OCI-LY7 (cell line): Measurements from ENCODE around the gene SBNO1. TPM values are rescaled to one million over a fixed set of nuclear protein-coding genes. Genes with fewer than 3 reads are reported as not detected.

Source experiments
- BruUV-seq: library from RNA; stranded (reverse); fragments of 400-500 nt; replicated peaks from 2 replicates; lab custom pipeline; 2021; lab: Mats Ljungman, UMichigan
- CTCF ChIA-PET: fragments of 300-600 bp; sonication (Branson Sonifier 250); formaldehyde crosslinking; loops from one replicate; lab custom pipeline; 2022; ENCODE audit warnings: antibody characterized with exemption; ENCODE audit not compliant: unreplicated experiment; lab: Charles Lee
- POLR2A ChIA-PET: fragments of 300-600 bp; sonication (Branson Sonifier 250); formaldehyde crosslinking; loops from one replicate; lab custom pipeline; 2022; ENCODE audit warnings: antibody characterized with exemption; lab: Charles Lee
- DNase-seq: peaks from one replicate; pipeline ENCODE4 v3.0.0-alpha.2; 2015; ENCODE audit warnings: low spot score
- H2AFZ ChIP-seq: fragments of 200-600 bp; sonication (generic), shearing (Covaris generic); 2 replicates; pipeline ENCODE4 v1.6.1; 2014; ENCODE audit warnings: mild to moderate bottlenecking, antibody characterized with exemption, low read length, moderate library complexity
- H3K27ac ChIP-seq: fragments of 200-600 bp; sonication (generic); 2 replicates; pipeline ENCODE4 v1.5.1; 2014; ENCODE audit warnings: mixed run types, low read depth, mild to moderate bottlenecking, moderate library complexity, low read length, inconsistent platforms; ENCODE audit not compliant: poor library complexity, severe bottlenecking
- H3K36me3 ChIP-seq: fragments of 200-600 bp; sonication (generic); 2 replicates; pipeline ENCODE4 v1.6.1; 2014; ENCODE audit warnings: mild to moderate bottlenecking, antibody characterized with exemption, low read length, moderate library complexity, mixed read lengths; ENCODE audit not compliant: insufficient read depth
- H3K4me1 ChIP-seq: fragments of 200-600 bp; sonication (generic); 2 replicates; pipeline ENCODE4 v1.5.1; 2014; ENCODE audit warnings: mild to moderate bottlenecking, low read length; ENCODE audit not compliant: insufficient read depth, poor library complexity, severe bottlenecking
- H3K4me2 ChIP-seq: fragments of 200-600 bp; sonication (generic); 2 replicates; pipeline ENCODE4 v1.6.1; 2014; ENCODE audit warnings: mild to moderate bottlenecking, low read length
- H3K4me3 ChIP-seq: fragments of 200-600 bp; sonication (generic); 2 replicates; pipeline ENCODE4 v1.5.1; 2014; ENCODE audit warnings: mild to moderate bottlenecking, low read depth, low read length; ENCODE audit not compliant: poor library complexity, severe bottlenecking
- H3K79me2 ChIP-seq: fragments of 200-600 bp; sonication (generic); 2 replicates; pipeline ENCODE4 v1.6.1; 2016; ENCODE audit warnings: low read depth, mild to moderate bottlenecking, low read length, moderate library complexity, mixed read lengths; ENCODE audit not compliant: insufficient read depth
- H3K9me2 ChIP-seq: fragments of 200-600 bp; sonication (generic); 2 replicates; pipeline ENCODE4 v1.6.1; 2016; ENCODE audit warnings: mild to moderate bottlenecking, low read length, mixed read lengths; ENCODE audit not compliant: insufficient read depth
- H3K9me3 ChIP-seq: fragments of 200-600 bp; sonication (generic); 2 replicates; pipeline ENCODE4 v1.6.1; 2014; ENCODE audit warnings: mild to moderate bottlenecking, mixed run types, low read length, mixed read lengths
- H4K20me1 ChIP-seq: fragments of 200-600 bp; sonication (generic); 2 replicates; pipeline ENCODE4 v1.6.1; 2014; ENCODE audit warnings: mild to moderate bottlenecking, antibody characterized with exemption, low read length, moderate library complexity, mixed read lengths; ENCODE audit not compliant: insufficient read depth
- EZH2phosphoT487 ChIP-seq: fragments of 200-600 bp; sonication (generic); IDR thresholded peaks from 2 replicates; pipeline ENCODE4 v1.6.1; 2018; ENCODE audit warnings: low read depth, borderline replicate concordance, mild to moderate bottlenecking, mixed run types, antibody characterized with exemption, low read length, moderate library complexity, mixed read lengths
- intact Hi-C: fragments of 100-400 bp; cut with micrococcal nuclease; formaldehyde crosslinking; loops from one replicate; pipeline ENCODE4 v1.10.0; 2022; ENCODE audit not compliant: unreplicated experiment
- total RNA-seq, 2 experiments: library from RNA; depleted of rRNA in 1 of 2; stranded (reverse); fragments of >200 nt in 1 of 2; shearing (Covaris generic) in 1 of 2; gene quantifications; 2 replicates each; pipeline ENCODE4 v1.2.3, GENCODE V29; 2014 to 2022
- TF ChIP-seq, protein P1 (sequence below): fragments of 200-600 bp; sonication (generic); conservative IDR thresholded peaks from 2 replicates; pipeline ENCODE4 v1.5.1; 2014; ENCODE audit warnings: mild to moderate bottlenecking, antibody characterized with exemption, low read length, moderate library complexity, mixed read lengths

Gene SBNO1
- total RNA-seq, 2 experiments from 2014 or later: 23.7 to 57.3 TPM

DNA sequence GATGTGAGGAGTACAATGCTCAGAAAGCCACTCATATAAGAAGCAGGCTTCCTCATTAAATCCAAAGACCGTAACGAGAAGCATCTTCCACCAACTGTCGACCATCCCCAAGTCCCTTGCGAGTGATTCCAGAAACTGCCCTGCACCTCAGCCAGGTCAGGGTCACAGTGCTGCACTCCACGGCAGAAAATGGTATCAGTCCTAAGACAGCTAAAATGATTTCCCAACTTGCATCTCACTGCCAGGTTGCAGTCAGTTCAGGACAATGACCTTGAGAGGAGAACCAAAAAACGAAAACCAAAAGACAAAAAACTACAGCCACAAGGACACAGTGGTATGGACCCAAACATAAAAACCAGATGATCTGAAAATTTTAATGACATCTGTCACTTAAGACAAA is 20.6 kb downstream of the SBNO1 start:
- H3K9me2 ChIP-seq: no peaks in the 10 kb centered on the region
- peaks cover 90% of the 10 kb centered on the region for H3K36me3 ChIP-seq
- no peak overlapping the region for H3K27ac ChIP-seq
- BruUV-seq: TSS peak; percentile 33
- ChIA-PET CTCF (no interaction called here), POLR2A (interaction anchor here (0.7 kb wide), 1 partner anchor 10 kb away, joined by 4 read pairs; no protein-coding TSS in a partner anchor)
- H3K4me3 ChIP-seq: no peak overlapping the region
- no peak for DNase-seq
- H3K4me2 ChIP-seq: no peak overlapping the region
- TF ChIP-seq, protein P1, sequence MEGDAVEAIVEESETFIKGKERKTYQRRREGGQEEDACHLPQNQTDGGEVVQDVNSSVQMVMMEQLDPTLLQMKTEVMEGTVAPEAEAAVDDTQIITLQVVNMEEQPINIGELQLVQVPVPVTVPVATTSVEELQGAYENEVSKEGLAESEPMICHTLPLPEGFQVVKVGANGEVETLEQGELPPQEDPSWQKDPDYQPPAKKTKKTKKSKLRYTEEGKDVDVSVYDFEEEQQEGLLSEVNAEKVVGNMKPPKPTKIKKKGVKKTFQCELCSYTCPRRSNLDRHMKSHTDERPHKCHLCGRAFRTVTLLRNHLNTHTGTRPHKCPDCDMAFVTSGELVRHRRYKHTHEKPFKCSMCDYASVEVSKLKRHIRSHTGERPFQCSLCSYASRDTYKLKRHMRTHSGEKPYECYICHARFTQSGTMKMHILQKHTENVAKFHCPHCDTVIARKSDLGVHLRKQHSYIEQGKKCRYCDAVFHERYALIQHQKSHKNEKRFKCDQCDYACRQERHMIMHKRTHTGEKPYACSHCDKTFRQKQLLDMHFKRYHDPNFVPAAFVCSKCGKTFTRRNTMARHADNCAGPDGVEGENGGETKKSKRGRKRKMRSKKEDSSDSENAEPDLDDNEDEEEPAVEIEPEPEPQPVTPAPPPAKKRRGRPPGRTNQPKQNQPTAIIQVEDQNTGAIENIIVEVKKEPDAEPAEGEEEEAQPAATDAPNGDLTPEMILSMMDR: no peak
- no peak for TF ChIP-seq EZH2phosphoT487
- no peak overlapping the region for H2AFZ ChIP-seq
- H3K4me1 ChIP-seq: no peaks in the 10 kb centered on the region
- no peaks in the 10 kb centered on the region for H4K20me1 ChIP-seq
- intact Hi-C loops: no loop called here
- H3K79me2 ChIP-seq: peaks cover 14% of the 10 kb centered on the region; the same call in 1 of the 2 replicates
- no peaks in the 10 kb centered on the region for H3K9me3 ChIP-seq

DNA sequence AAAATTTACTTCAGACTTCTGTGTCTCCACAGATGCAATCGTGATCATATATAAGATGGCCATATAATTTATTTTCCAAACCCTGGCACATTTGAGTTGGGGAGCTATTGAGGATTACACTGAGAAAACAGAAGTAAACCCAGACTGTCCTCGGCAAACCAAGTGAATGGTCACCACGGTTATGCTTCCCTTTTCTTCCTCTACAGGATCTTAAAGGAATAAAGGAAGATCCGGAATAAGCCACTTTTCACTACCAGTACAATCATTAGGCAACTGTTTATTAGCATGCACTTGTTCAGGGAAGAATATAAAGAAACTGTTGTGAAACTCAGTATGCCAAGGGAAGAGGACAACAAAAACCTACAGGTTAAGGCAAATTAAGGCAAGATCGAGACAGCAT is 27.6 kb downstream of the SBNO1 start:
- Histone ChIP-seq H3K9me2 (no peaks in the 10 kb centered on the region), H3K4me1 (peaks cover 5% of the 10 kb centered on the region), H4K20me1 (no peaks in the 10 kb centered on the region), H3K79me2 (no peaks in the 10 kb centered on the region), H2AFZ (no peak overlapping the region), H3K9me3 (no peaks in the 10 kb centered on the region), H3K4me3 (no peak overlapping the region), H3K4me2 (no peak overlapping the region), H3K27ac (no peak overlapping the region), H3K36me3 (peaks cover 84% of the 10 kb centered on the region)
- CTCF ChIA-PET: no interaction called here
- intact Hi-C loops: no loop called here
- TF ChIP-seq, protein P1: no peak
- TF ChIP-seq EZH2phosphoT487: no peak
- no peak for DNase-seq
- no TSS peak for BruUV-seq
- POLR2A ChIA-PET: no interaction called here

DNA sequence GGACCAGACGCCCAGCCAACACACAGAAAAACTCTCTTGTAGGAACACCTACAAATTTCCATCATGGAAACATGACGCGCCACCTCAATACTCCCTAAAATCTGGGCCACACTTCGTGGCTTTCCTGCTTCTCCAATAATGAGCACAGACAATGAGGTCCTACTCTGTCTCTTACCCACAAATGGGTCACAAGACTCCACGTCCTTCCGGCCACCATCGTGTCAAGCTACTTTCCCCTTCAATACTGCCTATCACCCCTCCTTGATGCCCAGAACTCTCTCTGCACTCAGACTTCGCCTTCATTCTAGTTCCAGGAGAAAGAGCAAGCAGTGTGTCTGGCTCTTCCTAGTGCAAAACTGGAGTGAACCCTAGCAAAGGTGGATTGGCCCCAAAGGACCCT is 28.1 kb downstream of the SBNO1 start:
- H3K4me1 ChIP-seq: peaks cover 5% of the 10 kb centered on the region
- no TSS peak for BruUV-seq
- no peaks in the 10 kb centered on the region for H3K79me2 ChIP-seq
- DNase-seq: no peak
- H4K20me1 ChIP-seq: no peaks in the 10 kb centered on the region
- ChIA-PET CTCF (no interaction called here), POLR2A (no interaction called here)
- H3K4me2 ChIP-seq: no peak overlapping the region
- H3K27ac ChIP-seq: no peak overlapping the region
- no peak overlapping the region for H2AFZ ChIP-seq
- H3K9me3 ChIP-seq: no peaks in the 10 kb centered on the region
- no peaks in the 10 kb centered on the region for H3K9me2 ChIP-seq
- no peak for TF ChIP-seq EZH2phosphoT487
- TF ChIP-seq, protein P1: no peak
- peaks cover 85% of the 10 kb centered on the region for H3K36me3 ChIP-seq
- intact Hi-C loops: no loop called here
- no peak overlapping the region for H3K4me3 ChIP-seq
